ENCODE data around the gene IFRD1. TPM values are rescaled to one million over a fixed set of nuclear protein-coding genes. Genes with fewer than 3 reads are reported as not detected.

The IFRD1 gene
- polyA plus RNA-seq, 1 of the 3 experiments (the other 2 are of a cell fraction) = 31.0 TPM

GRCh38 chr7:112505495-112505894 is 55.2 kb downstream of the IFRD1 start:
- no peak for DNase-seq
- Histone ChIP-seq H2AFZ (ENCODE audit: low read depth) (no peak overlapping the region), H3K4me2 (no peak overlapping the region), H3K4me1 (ENCODE audit: control insufficient read depth in 1 of 2, insufficient read depth in 2 of 2, low read depth in 1 of 2, low read length in 1 of 2) (0 out of 4 replicates have a peak, but pooled peaks cover 2 to 4% of the 10 kb centered on the region in 2 experiments), H3F3A (replicated peaks; ENCODE audit: insufficient read depth) (peaks cover 9% of the 10 kb centered on the region), H3K9me2 (no peaks in the 10 kb centered on the region), H3K9ac (no peak overlapping the region), H3K27ac (ENCODE audit: low read depth in 2 of 2, low read length in 1 of 2) (no peak overlapping the region), H3K4me3 (ENCODE audit: low read depth in 2 of 2, low read length in 1 of 2) (no peak overlapping the region), H3K79me2 (ENCODE audit: insufficient read depth) (no peaks in the 10 kb centered on the region), H3K9me3 (no peaks in the 10 kb centered on the region), H3K27me3 (ENCODE audit: insufficient read depth) (no peaks in the 10 kb centered on the region), H3K36me3 (replicated peaks in 1 of 2; ENCODE audit: control insufficient read depth in 1 of 2, insufficient read depth in 2 of 2, low read length in 1 of 2) (no peaks in the 10 kb centered on the region), H4K20me1 (ENCODE audit: insufficient read depth) (no peaks in the 10 kb centered on the region)
- ChIA-PET CTCF (interaction anchor here (0.8 kb wide), 1 partner anchor 9 kb away, joined by 3 read pairs; no protein-coding TSS in a partner anchor), POLR2A (no interaction called here)
- TF ChIP-seq MXI1 (IDR thresholded peaks at IDR 0.05; ENCODE audit: low read depth, low read length) = no peak
- TF ChIP-seq RAD21 (IDR thresholded peaks at IDR 0.05; ENCODE audit: low read length) = peak; percentile 35
- 71% methylated on average over 2 of the region's 2 CpGs for WGBS (ENCODE audit: low lambda C conversion rate)

GRCh38 chr7:112508404-112508803 is 58.1 kb downstream of the IFRD1 start:
- ChIA-PET POLR2A (no interaction called here), CTCF (no interaction called here)
- 80% methylated on average over 1 of the region's 1 CpG for WGBS (ENCODE audit: low lambda C conversion rate)
- TF ChIP-seq CHD2 (IDR thresholded peaks at IDR 0.05; ENCODE audit: low read length, partially characterized antibody) = no peak
- TF ChIP-seq FOSL2 (IDR thresholded peaks at IDR 0.05; ENCODE audit: borderline replicate concordance, low read depth) = no peak
- TF ChIP-seq RAD21 (IDR thresholded peaks at IDR 0.05; ENCODE audit: low read length) = no peak
- Histone ChIP-seq H3K9ac (no peak overlapping the region), H3K27ac (ENCODE audit: low read depth in 2 of 2, low read length in 1 of 2) (no peak overlapping the region), H4K20me1 (ENCODE audit: insufficient read depth) (no peaks in the 10 kb centered on the region), H3K4me2 (no peak overlapping the region), H3K36me3 (replicated peaks in 1 of 2; ENCODE audit: control insufficient read depth in 1 of 2, insufficient read depth in 2 of 2, low read length in 1 of 2) (no peaks in the 10 kb centered on the region), H3K9me3 (no peaks in the 10 kb centered on the region), H3K4me1 (ENCODE audit: control insufficient read depth in 1 of 2, insufficient read depth in 2 of 2, low read depth in 1 of 2, low read length in 1 of 2) (peaks cover 6 to 9% of the 10 kb centered on the region in 2 experiments; a peak in 1 of 4 replicates), H3K27me3 (ENCODE audit: insufficient read depth) (no peaks in the 10 kb centered on the region), H2AFZ (ENCODE audit: low read depth) (no peak overlapping the region), H3K79me2 (ENCODE audit: insufficient read depth) (no peaks in the 10 kb centered on the region), H3K9me2 (no peaks in the 10 kb centered on the region), H3F3A (replicated peaks; ENCODE audit: insufficient read depth) (peaks cover 9% of the 10 kb centered on the region), H3K4me3 (ENCODE audit: low read depth in 2 of 2, low read length in 1 of 2) (no peak overlapping the region)
- DNase-seq = no peak

GRCh38 chr7:112509402-112509801 is 59.1 kb downstream of the IFRD1 start:
- H3F3A ChIP-seq (replicated peaks; ENCODE audit: insufficient read depth) = peaks cover 9% of the 10 kb centered on the region
- no peak overlapping the region for H3K4me2 ChIP-seq
- WGBS (ENCODE audit: low lambda C conversion rate) = 97% methylated on average over 5 of the region's 5 CpGs
- H3K4me1 ChIP-seq (ENCODE audit: control insufficient read depth in 1 of 2, insufficient read depth in 2 of 2, low read depth in 1 of 2, low read length in 1 of 2) = peaks cover 6 to 9% of the 10 kb centered on the region in 2 experiments; a peak in 1 of 4 replicates
- no peaks in the 10 kb centered on the region for H3K27me3 ChIP-seq (ENCODE audit: insufficient read depth)
- no peaks in the 10 kb centered on the region for H3K79me2 ChIP-seq (ENCODE audit: insufficient read depth)
- peak overlapping the region; percentile 49; the same call in 1 of the 2 replicates for H2AFZ ChIP-seq (ENCODE audit: low read depth)
- H3K4me3 ChIP-seq (ENCODE audit: low read depth in 2 of 2, low read length in 1 of 2) = no peak overlapping the region
- H3K9me2 ChIP-seq = no peaks in the 10 kb centered on the region
- no peak for DNase-seq
- ChIA-PET POLR2A (no interaction called here), CTCF (interaction anchor here (1.0 to 2.1 kb wide), 2 partner anchors 10 to 13 kb away, joined by 3 to 9 read pairs; no protein-coding TSS in a partner anchor)
- no peaks in the 10 kb centered on the region for H3K9me3 ChIP-seq
- H3K9ac ChIP-seq = no peak overlapping the region
- no peaks in the 10 kb centered on the region for H4K20me1 ChIP-seq (ENCODE audit: insufficient read depth)
- peak overlapping the region in 1 of 2 experiments; percentile 43; a peak in 1 of 4 replicates for H3K27ac ChIP-seq (ENCODE audit: low read depth in 2 of 2, low read length in 1 of 2)
- TF ChIP-seq FOXJ3 (CRISPR knock-in tag; IDR thresholded peaks at IDR 0.05) = no peak
- TF ChIP-seq SIN3A (IDR thresholded peaks at IDR 0.05; ENCODE audit: borderline replicate concordance, low read depth, low read length) = no peak
- no peak for TF ChIP-seq TCF12 (IDR thresholded peaks at IDR 0.05)
- TF ChIP-seq TAF1 (IDR thresholded peaks at IDR 0.05; ENCODE audit: borderline replicate concordance, low read depth, low read length) = no peak
- no peak for TF ChIP-seq YY1 (IDR thresholded peaks at IDR 0.05; ENCODE audit: low read depth)
- no peak for TF ChIP-seq USF1 (IDR thresholded peaks at IDR 0.05; ENCODE audit: borderline replicate concordance, low read depth)
- TF ChIP-seq USF2 (IDR thresholded peaks at IDR 0.05; ENCODE audit: borderline replicate concordance, low read depth, low read length) = no peak
- no peak for TF ChIP-seq REST (IDR thresholded peaks at IDR 0.05; ENCODE audit: low read depth, low read length)
- TF ChIP-seq MEF2A (IDR thresholded peaks at IDR 0.05; ENCODE audit: borderline replicate concordance, low read depth) = no peak
- no peak for TF ChIP-seq EZH2phosphoT487 (IDR thresholded peaks at IDR 0.05; ENCODE audit: borderline replicate concordance, low read depth)
- no peaks in the 10 kb centered on the region for H3K36me3 ChIP-seq (replicated peaks in 1 of 2; ENCODE audit: control insufficient read depth in 1 of 2, insufficient read depth in 2 of 2, low read length in 1 of 2)
